WTC11 (cell line): ENCODE data around the gene M6PR. TPM values are rescaled to one million over a fixed set of nuclear protein-coding genes. Genes with fewer than 3 reads are reported as not detected.

Experiments used
- ATAC-seq: fragments of 200-7000 bp; cut with Tn5 transposase; 2 replicates; pipeline ENCODE4 v1.10.0; 2021; ENCODE audit warnings: mild to moderate bottlenecking, moderate library complexity
- CTCF ChIA-PET: fragments of 300-600 bp; sonication (Branson Sonifier 250); formaldehyde crosslinking; loops from one replicate; lab custom pipeline; 2021; ENCODE audit warnings: antibody characterized with exemption; lab: Charles Lee
- POLR2A ChIA-PET: fragments of 350-600 bp; sonication (Branson Sonifier 250); formaldehyde crosslinking; loops from one replicate; lab custom pipeline; 2021; ENCODE audit warnings: antibody characterized with exemption; lab: Charles Lee
- DNase-seq: peaks from one replicate; pipeline ENCODE4 v3.0.0; 2021; ENCODE audit warnings: low spot score
- H3K27ac Mint-ChIP-seq: 2 replicates; pipeline ENCODE4 v1.8.0; 2021; ENCODE audit warnings: mixed read lengths
- H3K27me3 Mint-ChIP-seq: 2 replicates; pipeline ENCODE4 v1.8.0; 2021; ENCODE audit warnings: low read depth, mild to moderate bottlenecking, moderate library complexity, mixed read lengths
- H3K36me3 Mint-ChIP-seq: 2 replicates; pipeline ENCODE4 v1.8.0; 2021; ENCODE audit warnings: mixed read lengths
- H3K4me1 Mint-ChIP-seq: 2 replicates; pipeline ENCODE4 v1.8.0; 2022; ENCODE audit warnings: mixed read lengths
- H3K4me3 Mint-ChIP-seq: 2 replicates; pipeline ENCODE4 v1.8.0; 2021; ENCODE audit warnings: mild to moderate bottlenecking, moderate library complexity, mixed read lengths
- H3K9me3 Mint-ChIP-seq: 2 replicates; pipeline ENCODE4 v1.8.0; 2021; ENCODE audit warnings: mixed read lengths
- ATF1 ChIP-seq: sonication (generic); formaldehyde crosslinking; IDR thresholded peaks from 2 replicates; pipeline ENCODE4 v1.8.1; 2023; ENCODE audit warnings: mild to moderate bottlenecking, moderate library complexity, missing genetic modification reagents
- CBFB ChIP-seq: sonication (generic); formaldehyde crosslinking; IDR thresholded peaks from 2 replicates; pipeline ENCODE4 v1.8.1; 2022; ENCODE audit warnings: mild to moderate bottlenecking, low read depth, missing genetic modification reagents
- ELF4 ChIP-seq: sonication (generic); formaldehyde crosslinking; IDR thresholded peaks from 2 replicates; pipeline ENCODE4 v1.8.1; 2022; ENCODE audit warnings: low read depth, mild to moderate bottlenecking, moderate library complexity, missing genetic modification reagents
- FOXP1 ChIP-seq: sonication (generic); formaldehyde crosslinking; IDR thresholded peaks from 2 replicates; pipeline ENCODE4 v1.8.0; 2022; ENCODE audit warnings: missing genetic modification reagents, mild to moderate bottlenecking, moderate library complexity, borderline replicate concordance
- KAT7 ChIP-seq: sonication (generic); formaldehyde crosslinking; IDR thresholded peaks from 2 replicates; pipeline ENCODE4 v1.8.1; 2023; ENCODE audit warnings: missing genetic modification reagents, mild to moderate bottlenecking, borderline replicate concordance
- MYBL2 ChIP-seq: sonication (generic); formaldehyde crosslinking; IDR thresholded peaks from 2 replicates; pipeline ENCODE4 v1.8.1; 2023; ENCODE audit warnings: mild to moderate bottlenecking, moderate library complexity, missing genetic modification reagents
- PRRX2 ChIP-seq: fragments of 250-450 bp; sonication (Bioruptor Pico); IDR thresholded peaks from 2 replicates; pipeline ENCODE4 v1.8.0; 2021; ENCODE audit warnings: mild to moderate bottlenecking
- SOX15 ChIP-seq: fragments of 250-450 bp; sonication (Bioruptor Pico); IDR thresholded peaks from 2 replicates; pipeline ENCODE4 v1.9.0; 2021; ENCODE audit warnings: mild to moderate bottlenecking
- ZNF121 ChIP-seq: sonication (generic); formaldehyde crosslinking; IDR thresholded peaks from 2 replicates; pipeline ENCODE4 v1.8.0; 2023; ENCODE audit warnings: missing genetic modification reagents
- ZNF396 ChIP-seq: fragments of 250-450 bp; sonication (Bioruptor Pico); IDR thresholded peaks from 2 replicates; pipeline ENCODE4 v1.8.0; 2021; ENCODE audit warnings: mild to moderate bottlenecking, moderate library complexity, borderline replicate concordance
- ZNF671 ChIP-seq: fragments of 250-450 bp; sonication (Bioruptor Pico); IDR thresholded peaks from 2 replicates; pipeline ENCODE4 v1.8.0; 2021; ENCODE audit warnings: mild to moderate bottlenecking
- total RNA-seq: library from RNA; stranded (reverse); gene quantifications from 3 replicates; pipeline ENCODE4 v1.2.3, GENCODE V29; 2021
- TF ChIP-seq, protein P1 (sequence below): sonication (generic); formaldehyde crosslinking; IDR thresholded peaks from 2 replicates; pipeline ENCODE4 v1.8.1; 2023; ENCODE audit warnings: mild to moderate bottlenecking, missing genetic modification reagents, borderline replicate concordance
- TF ChIP-seq, protein P2 (sequence below): fragments of 200-600 bp; IDR thresholded peaks from 2 replicates; pipeline ENCODE4 v1.8.0; 2022; ENCODE audit warnings: antibody characterized with exemption
- TF ChIP-seq, protein P3 (sequence below): sonication (generic); formaldehyde crosslinking; IDR thresholded peaks from 2 replicates; pipeline ENCODE4 v1.8.1; 2022; ENCODE audit warnings: low read depth, missing genetic modification reagents, borderline replicate concordance
- TF ChIP-seq, protein P4 (sequence below): sonication (generic); formaldehyde crosslinking; IDR thresholded peaks from 2 replicates; pipeline ENCODE4 v1.8.0; 2022; ENCODE audit warnings: mild to moderate bottlenecking, missing genetic modification reagents
- TF ChIP-seq, protein P5 (sequence below): sonication (generic); formaldehyde crosslinking; IDR thresholded peaks from 2 replicates; pipeline ENCODE4 v1.8.1; 2022; ENCODE audit warnings: missing genetic modification reagents, borderline replicate concordance
- TF ChIP-seq, protein P6 (sequence below): sonication (generic); formaldehyde crosslinking; conservative IDR thresholded peaks from 2 replicates; pipeline ENCODE4 v1.8.1; 2023; ENCODE audit warnings: mild to moderate bottlenecking, low read depth, missing genetic modification reagents, moderate library complexity

M6PR gene
- total RNA-seq, 1 experiment from 2014 or later: 139 TPM

DNA sequence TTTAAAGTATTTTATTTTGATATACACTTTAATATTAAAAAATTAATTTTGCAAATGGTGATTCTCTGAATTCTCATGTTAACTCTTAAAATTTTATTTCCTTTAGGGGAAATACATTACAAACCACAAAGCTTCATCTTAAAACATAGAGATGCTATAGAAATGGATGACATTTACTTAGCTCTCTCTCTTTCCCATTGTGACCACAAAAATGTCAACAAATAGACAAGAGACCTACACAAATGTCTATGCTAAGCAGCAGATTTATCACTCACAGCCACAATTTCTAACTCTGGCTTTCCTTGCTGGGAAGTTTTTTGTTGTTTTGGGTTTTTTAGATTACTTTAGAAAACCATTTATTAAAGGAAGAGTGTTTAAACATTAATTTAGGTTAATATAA is 55.1 kb downstream of the M6PR start (continued):
- TF ChIP-seq, protein P1, sequence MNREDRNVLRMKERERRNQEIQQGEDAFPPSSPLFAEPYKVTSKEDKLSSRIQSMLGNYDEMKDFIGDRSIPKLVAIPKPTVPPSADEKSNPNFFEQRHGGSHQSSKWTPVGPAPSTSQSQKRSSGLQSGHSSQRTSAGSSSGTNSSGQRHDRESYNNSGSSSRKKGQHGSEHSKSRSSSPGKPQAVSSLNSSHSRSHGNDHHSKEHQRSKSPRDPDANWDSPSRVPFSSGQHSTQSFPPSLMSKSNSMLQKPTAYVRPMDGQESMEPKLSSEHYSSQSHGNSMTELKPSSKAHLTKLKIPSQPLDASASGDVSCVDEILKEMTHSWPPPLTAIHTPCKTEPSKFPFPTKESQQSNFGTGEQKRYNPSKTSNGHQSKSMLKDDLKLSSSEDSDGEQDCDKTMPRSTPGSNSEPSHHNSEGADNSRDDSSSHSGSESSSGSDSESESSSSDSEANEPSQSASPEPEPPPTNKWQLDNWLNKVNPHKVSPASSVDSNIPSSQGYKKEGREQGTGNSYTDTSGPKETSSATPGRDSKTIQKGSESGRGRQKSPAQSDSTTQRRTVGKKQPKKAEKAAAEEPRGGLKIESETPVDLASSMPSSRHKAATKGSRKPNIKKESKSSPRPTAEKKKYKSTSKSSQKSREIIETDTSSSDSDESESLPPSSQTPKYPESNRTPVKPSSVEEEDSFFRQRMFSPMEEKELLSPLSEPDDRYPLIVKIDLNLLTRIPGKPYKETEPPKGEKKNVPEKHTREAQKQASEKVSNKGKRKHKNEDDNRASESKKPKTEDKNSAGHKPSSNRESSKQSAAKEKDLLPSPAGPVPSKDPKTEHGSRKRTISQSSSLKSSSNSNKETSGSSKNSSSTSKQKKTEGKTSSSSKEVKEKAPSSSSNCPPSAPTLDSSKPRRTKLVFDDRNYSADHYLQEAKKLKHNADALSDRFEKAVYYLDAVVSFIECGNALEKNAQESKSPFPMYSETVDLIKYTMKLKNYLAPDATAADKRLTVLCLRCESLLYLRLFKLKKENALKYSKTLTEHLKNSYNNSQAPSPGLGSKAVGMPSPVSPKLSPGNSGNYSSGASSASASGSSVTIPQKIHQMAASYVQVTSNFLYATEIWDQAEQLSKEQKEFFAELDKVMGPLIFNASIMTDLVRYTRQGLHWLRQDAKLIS (CRISPR knock-in tag): no peak
- no peak for TF ChIP-seq ATF1
- no peak for TF ChIP-seq SOX15

DNA sequence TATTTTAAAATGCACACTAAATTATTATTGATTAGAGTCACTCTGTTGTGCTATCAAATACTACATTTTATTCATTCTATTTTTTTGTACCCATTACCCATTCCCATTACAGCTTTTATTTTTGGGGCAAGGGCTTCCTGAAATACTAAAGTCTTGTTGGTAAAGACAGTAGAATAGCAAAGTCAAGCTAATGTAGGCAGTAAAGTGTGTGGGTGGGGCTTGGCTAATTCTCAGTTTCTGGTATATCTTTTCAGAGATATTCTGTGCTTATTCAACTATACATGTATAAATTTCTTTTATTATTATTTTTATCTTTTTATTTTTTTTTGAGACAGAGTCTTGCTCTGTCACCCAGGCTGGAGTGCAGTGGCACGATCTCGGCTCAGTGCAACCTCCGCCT is 57.5 kb downstream of the M6PR start:
- Mint-ChIP-seq H3K27ac (no peak overlapping the region), H3K36me3 (peaks cover 14% of the 10 kb centered on the region), H3K27me3 (no peaks in the 10 kb centered on the region), H3K9me3 (peaks cover 20% of the 10 kb centered on the region), H3K4me3 (no peak overlapping the region), H3K4me1 (peaks cover 17% of the 10 kb centered on the region)
- CTCF ChIA-PET: interaction anchor here (0.9 to 3.3 kb wide), 3 partner anchors 31 to 235 kb away, joined by 3 to 74 read pairs (median 10); no protein-coding TSS in a partner anchor
- ATAC-seq (no peak), DNase-seq (no peak)
- POLR2A ChIA-PET: no interaction called here
- TF ChIP-seq ZNF671 (no peak), FOXP1 (CRISPR knock-in tag) (no peak), CBFB (CRISPR knock-in tag) (no peak), ZNF396 (no peak), PRRX2 (CRISPR knock-in tag) (no peak), KAT7 (CRISPR knock-in tag) (no peak), ELF4 (CRISPR knock-in tag) (no peak), MYBL2 (CRISPR knock-in tag) (no peak), ZNF121 (CRISPR knock-in tag) (no peak)
- TF ChIP-seq, protein P2, sequence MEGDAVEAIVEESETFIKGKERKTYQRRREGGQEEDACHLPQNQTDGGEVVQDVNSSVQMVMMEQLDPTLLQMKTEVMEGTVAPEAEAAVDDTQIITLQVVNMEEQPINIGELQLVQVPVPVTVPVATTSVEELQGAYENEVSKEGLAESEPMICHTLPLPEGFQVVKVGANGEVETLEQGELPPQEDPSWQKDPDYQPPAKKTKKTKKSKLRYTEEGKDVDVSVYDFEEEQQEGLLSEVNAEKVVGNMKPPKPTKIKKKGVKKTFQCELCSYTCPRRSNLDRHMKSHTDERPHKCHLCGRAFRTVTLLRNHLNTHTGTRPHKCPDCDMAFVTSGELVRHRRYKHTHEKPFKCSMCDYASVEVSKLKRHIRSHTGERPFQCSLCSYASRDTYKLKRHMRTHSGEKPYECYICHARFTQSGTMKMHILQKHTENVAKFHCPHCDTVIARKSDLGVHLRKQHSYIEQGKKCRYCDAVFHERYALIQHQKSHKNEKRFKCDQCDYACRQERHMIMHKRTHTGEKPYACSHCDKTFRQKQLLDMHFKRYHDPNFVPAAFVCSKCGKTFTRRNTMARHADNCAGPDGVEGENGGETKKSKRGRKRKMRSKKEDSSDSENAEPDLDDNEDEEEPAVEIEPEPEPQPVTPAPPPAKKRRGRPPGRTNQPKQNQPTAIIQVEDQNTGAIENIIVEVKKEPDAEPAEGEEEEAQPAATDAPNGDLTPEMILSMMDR: no peak
- TF ChIP-seq, protein P3, sequence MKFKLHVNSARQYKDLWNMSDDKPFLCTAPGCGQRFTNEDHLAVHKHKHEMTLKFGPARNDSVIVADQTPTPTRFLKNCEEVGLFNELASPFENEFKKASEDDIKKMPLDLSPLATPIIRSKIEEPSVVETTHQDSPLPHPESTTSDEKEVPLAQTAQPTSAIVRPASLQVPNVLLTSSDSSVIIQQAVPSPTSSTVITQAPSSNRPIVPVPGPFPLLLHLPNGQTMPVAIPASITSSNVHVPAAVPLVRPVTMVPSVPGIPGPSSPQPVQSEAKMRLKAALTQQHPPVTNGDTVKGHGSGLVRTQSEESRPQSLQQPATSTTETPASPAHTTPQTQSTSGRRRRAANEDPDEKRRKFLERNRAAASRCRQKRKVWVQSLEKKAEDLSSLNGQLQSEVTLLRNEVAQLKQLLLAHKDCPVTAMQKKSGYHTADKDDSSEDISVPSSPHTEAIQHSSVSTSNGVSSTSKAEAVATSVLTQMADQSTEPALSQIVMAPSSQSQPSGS: no peak
- TF ChIP-seq, protein P4, sequence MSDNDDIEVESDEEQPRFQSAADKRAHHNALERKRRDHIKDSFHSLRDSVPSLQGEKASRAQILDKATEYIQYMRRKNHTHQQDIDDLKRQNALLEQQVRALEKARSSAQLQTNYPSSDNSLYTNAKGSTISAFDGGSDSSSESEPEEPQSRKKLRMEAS: no peak
- TF ChIP-seq, protein P5, sequence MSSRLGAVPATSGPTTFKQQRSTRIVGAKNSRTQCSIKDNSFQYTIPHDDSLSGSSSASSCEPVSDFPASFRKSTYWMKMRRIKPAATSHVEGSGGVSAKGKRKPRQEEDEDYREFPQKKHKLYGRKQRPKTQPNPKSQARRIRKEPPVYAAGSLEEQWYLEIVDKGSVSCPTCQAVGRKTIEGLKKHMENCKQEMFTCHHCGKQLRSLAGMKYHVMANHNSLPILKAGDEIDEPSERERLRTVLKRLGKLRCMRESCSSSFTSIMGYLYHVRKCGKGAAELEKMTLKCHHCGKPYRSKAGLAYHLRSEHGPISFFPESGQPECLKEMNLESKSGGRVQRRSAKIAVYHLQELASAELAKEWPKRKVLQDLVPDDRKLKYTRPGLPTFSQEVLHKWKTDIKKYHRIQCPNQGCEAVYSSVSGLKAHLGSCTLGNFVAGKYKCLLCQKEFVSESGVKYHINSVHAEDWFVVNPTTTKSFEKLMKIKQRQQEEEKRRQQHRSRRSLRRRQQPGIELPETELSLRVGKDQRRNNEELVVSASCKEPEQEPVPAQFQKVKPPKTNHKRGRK (CRISPR knock-in tag): no peak
- TF ChIP-seq, protein P6, sequence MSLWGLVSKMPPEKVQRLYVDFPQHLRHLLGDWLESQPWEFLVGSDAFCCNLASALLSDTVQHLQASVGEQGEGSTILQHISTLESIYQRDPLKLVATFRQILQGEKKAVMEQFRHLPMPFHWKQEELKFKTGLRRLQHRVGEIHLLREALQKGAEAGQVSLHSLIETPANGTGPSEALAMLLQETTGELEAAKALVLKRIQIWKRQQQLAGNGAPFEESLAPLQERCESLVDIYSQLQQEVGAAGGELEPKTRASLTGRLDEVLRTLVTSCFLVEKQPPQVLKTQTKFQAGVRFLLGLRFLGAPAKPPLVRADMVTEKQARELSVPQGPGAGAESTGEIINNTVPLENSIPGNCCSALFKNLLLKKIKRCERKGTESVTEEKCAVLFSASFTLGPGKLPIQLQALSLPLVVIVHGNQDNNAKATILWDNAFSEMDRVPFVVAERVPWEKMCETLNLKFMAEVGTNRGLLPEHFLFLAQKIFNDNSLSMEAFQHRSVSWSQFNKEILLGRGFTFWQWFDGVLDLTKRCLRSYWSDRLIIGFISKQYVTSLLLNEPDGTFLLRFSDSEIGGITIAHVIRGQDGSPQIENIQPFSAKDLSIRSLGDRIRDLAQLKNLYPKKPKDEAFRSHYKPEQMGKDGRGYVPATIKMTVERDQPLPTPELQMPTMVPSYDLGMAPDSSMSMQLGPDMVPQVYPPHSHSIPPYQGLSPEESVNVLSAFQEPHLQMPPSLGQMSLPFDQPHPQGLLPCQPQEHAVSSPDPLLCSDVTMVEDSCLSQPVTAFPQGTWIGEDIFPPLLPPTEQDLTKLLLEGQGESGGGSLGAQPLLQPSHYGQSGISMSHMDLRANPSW: no peak

Other genes starting within 250 kb of the M6PR start
- 9.1 to 11.5 TPM (median 10.5 TPM) in 3 replicates for gene A2ML1, start 127.0 kb downstream of the M6PR start, total RNA-seq
- gene PHC1, start 35.1 kb downstream of the M6PR start, total RNA-seq: 733 to 940 TPM (median 913 TPM) in 3 replicates
- gene KLRG1, start 39.9 kb upstream of the M6PR start, total RNA-seq: 6.2 to 7.4 TPM (median 7.2 TPM) in 3 replicates
- 1.9 to 3.4 TPM (median 3.3 TPM) in 3 replicates for gene A2M, start 166.3 kb upstream of the M6PR start, total RNA-seq